ENCODE data around the gene SUMF1. TPM values are rescaled to one million over a fixed set of nuclear protein-coding genes. Genes with fewer than 3 reads are reported as not detected.

The SUMF1 gene
- polyA plus RNA-seq, 3 donors: 25.7 to 80.4 (median 74.2) TPM

DNA sequence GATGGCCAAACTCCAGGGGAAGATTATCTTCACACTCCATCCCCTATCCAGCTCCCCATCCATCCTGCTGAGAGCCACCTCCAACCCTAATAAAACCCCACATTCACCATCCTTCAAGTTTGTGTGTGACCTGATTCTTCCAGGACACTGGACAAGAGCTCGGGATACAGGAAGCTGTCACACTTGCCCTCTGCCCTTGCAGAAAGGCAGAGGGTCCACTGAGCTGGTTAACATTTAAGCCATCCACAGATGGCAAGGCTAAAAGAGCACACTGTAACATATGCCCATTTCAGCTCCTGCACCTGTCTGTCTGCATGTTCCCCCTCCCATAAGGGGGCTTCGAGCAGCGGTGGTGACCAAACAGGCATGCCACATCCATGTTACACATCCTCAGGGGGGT lies 134.1 kb downstream of the SUMF1 start:
- H3K79me2 ChIP-seq (ENCODE audit: insufficient read depth, low read length): no peaks in the 10 kb centered on the region
- TF ChIP-seq CTCF (IDR thresholded peaks at IDR 0.05): no peak
- no peaks in the 10 kb centered on the region for H3K36me3 ChIP-seq (replicated peaks in 1 of 2; ENCODE audit: control insufficient read depth in 1 of 2, insufficient read depth in 2 of 2, low read length in 2 of 2)
- Mint-ChIP-seq H3K9me3 (peaks cover 18 to 27% (median 23%) of the 10 kb centered on the region in 7 donors), H3K27ac (no peak overlapping the region), H3K4me3 (no peak overlapping the region), H3K4me1 (no peaks in the 10 kb centered on the region), H3K36me3 (peaks cover 17 to 19% of the 10 kb centered on the region in 2 donors), H3K27me3 (ENCODE audit: low read depth in 3 of 3) (no peaks in the 10 kb centered on the region)
- no peak overlapping the region for H3K27ac ChIP-seq (ENCODE audit: low read depth in 1 of 2, low read length in 2 of 2)
- no peak overlapping the region for H2AFZ ChIP-seq (ENCODE audit: insufficient read depth, low read depth, low read length, poor library complexity, severe bottlenecking)
- no peak overlapping the region for H3K4me2 ChIP-seq (replicated peaks; ENCODE audit: extremely low read depth, low read length, poor library complexity, severe bottlenecking)
- DNase-seq: no peak
- WGBS (ENCODE audit: insufficient coverage): no CpG with 5 or more reads among the region's 3 CpGs
- H3K27me3 ChIP-seq (ENCODE audit: control insufficient read depth in 2 of 2, insufficient read depth in 2 of 2, low read length in 2 of 2): no peaks in the 10 kb centered on the region
- H3K9me3 ChIP-seq (replicated peaks in 1 of 2; ENCODE audit: control insufficient read depth in 1 of 2, insufficient read depth in 1 of 2, low read length in 2 of 2): peaks cover 20 to 25% of the 10 kb centered on the region in 2 donors
- no peak overlapping the region for H3K9ac ChIP-seq (ENCODE audit: insufficient read depth, low read length, poor library complexity, severe bottlenecking)
- H3K4me1 ChIP-seq (ENCODE audit: control insufficient read depth in 1 of 2, insufficient read depth in 2 of 2, low read length in 2 of 2): no peaks in the 10 kb centered on the region
- H4K20me1 ChIP-seq (ENCODE audit: insufficient read depth, low read length): no peaks in the 10 kb centered on the region
- H3K4me3 ChIP-seq (replicated peaks in 1 of 3; ENCODE audit: low read depth in 2 of 3, low read length in 3 of 3): no peak overlapping the region
- intact Hi-C loops (cut with micrococcal nuclease): no loop called here

- Mint-ChIP-seq H3K27me3 (ENCODE audit: low read depth in 3 of 3) (no peaks in the 10 kb centered on the region), H3K9me3 (peaks cover 18 to 31% (median 25%) of the 10 kb centered on the region in 7 donors), H3K4me3 (no peak overlapping the region), H3K27ac (no peak overlapping the region), H3K4me1 (no peaks in the 10 kb centered on the region), H3K36me3 (peaks cover 15 to 21% of the 10 kb centered on the region in 2 donors)
- Histone ChIP-seq H2AFZ (ENCODE audit: insufficient read depth, low read depth, low read length, poor library complexity, severe bottlenecking) (no peak overlapping the region), H3K9me3 (replicated peaks in 1 of 2; ENCODE audit: control insufficient read depth in 1 of 2, insufficient read depth in 1 of 2, low read length in 2 of 2) (peaks cover 23 to 29% of the 10 kb centered on the region in 2 donors), H4K20me1 (ENCODE audit: insufficient read depth, low read length) (no peaks in the 10 kb centered on the region), H3K36me3 (replicated peaks in 1 of 2; ENCODE audit: control insufficient read depth in 1 of 2, insufficient read depth in 2 of 2, low read length in 2 of 2) (no peaks in the 10 kb centered on the region), H3K79me2 (ENCODE audit: insufficient read depth, low read length) (no peaks in the 10 kb centered on the region), H3K27me3 (ENCODE audit: control insufficient read depth in 2 of 2, insufficient read depth in 2 of 2, low read length in 2 of 2) (no peaks in the 10 kb centered on the region), H3K9ac (ENCODE audit: insufficient read depth, low read length, poor library complexity, severe bottlenecking) (no peak overlapping the region), H3K27ac (ENCODE audit: low read depth in 1 of 2, low read length in 2 of 2) (no peak overlapping the region), H3K4me3 (replicated peaks in 1 of 3; ENCODE audit: low read depth in 2 of 3, low read length in 3 of 3) (no peak overlapping the region), H3K4me2 (replicated peaks; ENCODE audit: extremely low read depth, low read length, poor library complexity, severe bottlenecking) (no peak overlapping the region), H3K4me1 (ENCODE audit: control insufficient read depth in 1 of 2, insufficient read depth in 2 of 2, low read length in 2 of 2) (no peaks in the 10 kb centered on the region)
- TF ChIP-seq CTCF (IDR thresholded peaks at IDR 0.05): no peak
- WGBS (ENCODE audit: insufficient coverage): 100% methylated on average over 1 of the region's 3 CpGs
- intact Hi-C loops (cut with micrococcal nuclease): no loop called here
- DNase-seq: no peak
These were observed 134.5 kb downstream of the SUMF1 start for GRCh38 chr3:4332574-4332973.
